Measurements from ENCODE around the gene SBF1.

SBF1 gene

GRCh38 chr22:50485221-50486131, 10.6 kb upstream of the SBF1 start:
- no peak for DNase-seq

DNA sequence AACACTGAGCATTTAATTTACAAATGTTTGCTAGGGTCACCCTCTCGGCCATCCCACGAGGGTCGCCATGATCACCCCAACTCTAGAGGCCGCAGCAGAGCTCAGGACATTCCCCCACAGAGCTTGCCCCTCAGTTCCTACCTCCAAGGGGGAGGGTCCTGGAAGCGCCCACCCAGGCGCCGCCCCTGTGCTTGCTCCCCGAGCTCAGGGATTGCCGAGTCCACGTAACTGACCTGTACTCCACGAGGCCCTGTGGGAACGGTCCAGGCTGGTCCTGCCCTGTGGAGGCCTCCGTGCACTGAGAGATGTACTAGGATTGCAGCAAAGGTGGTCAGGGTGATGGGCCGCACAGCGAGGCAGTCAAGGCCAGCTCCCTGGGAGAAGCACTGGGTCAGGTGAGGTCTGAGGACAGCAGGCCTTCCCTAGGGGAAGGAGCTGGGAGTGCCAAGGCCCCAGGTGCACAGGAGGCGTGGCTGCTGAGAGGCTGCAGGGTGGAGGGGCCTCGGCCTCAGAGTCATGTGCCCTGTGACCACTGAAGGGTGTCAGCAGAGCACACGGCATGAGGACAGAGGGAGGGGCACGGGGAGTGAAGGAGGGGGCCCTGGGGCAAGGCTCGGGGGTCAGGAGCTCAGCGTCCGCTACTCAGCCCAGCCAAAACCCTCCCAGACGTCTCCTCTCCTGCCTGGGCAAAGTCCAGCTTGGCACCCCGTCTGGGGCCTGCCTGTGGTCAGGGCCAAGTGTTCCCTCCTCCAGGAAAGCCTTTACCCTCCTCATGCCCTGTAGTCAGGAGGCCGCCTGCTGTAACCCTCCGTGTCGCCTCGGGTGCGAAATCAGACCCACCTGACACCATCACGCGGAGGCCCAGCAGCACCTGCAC, 9.4 kb upstream of the SBF1 start:
- DNase-seq: no peak

GRCh38 chr22:50483556-50483955, 8.7 kb upstream of the SBF1 start:
- DNase-seq: no peak

- no peak for DNase-seq
Observed at GRCh38 chr22:50483106-50483505, 8.3 kb upstream of the SBF1 start.

DNA sequence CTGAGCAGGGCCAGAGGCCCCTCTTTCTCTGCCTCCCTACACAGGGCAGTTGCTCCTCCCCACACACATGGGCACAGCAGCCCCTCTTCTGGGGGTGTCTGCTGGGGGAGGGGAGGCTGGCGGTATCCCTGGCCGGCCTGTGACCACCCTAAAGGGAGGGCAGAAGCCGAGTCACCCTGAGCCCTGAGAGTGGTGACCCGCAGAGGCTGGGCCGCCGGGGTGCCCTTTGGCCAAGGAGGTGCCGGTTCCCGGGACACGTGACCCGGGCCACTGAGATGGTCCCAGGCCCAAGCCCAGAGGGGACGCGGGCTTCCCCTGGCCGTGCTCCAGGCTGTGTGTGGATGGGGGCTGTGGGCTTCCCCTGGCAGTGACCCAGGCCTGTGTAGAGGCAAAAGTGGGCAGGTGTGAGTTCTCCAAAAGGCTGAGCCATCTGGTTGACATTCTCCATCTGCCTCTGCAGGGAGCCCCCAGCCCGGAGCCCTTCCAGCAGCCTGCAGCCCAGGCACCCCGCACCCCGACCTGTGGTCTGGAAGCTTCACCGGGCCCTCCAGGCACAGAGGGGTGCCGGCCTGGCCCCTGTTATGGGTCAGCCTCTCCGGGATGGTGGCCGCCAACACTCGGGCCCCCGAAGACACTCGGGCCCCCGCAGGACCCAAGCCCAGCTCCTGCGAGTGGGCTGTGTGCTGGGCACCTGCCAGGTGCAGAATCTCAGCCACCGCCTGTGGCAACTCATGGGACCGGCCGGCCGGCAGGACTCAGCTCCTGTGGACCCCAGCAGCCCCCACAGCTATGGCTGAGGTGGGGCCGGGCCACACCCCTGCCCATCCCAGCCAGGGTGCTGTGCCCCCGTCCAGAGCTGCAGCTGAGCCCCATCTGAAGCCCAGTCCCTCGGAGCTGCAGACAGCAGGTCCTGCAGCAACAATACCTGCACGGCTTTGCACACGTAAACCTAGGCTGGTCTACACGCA, 7.6 kb upstream of the SBF1 start:
- no peak for DNase-seq

DNA sequence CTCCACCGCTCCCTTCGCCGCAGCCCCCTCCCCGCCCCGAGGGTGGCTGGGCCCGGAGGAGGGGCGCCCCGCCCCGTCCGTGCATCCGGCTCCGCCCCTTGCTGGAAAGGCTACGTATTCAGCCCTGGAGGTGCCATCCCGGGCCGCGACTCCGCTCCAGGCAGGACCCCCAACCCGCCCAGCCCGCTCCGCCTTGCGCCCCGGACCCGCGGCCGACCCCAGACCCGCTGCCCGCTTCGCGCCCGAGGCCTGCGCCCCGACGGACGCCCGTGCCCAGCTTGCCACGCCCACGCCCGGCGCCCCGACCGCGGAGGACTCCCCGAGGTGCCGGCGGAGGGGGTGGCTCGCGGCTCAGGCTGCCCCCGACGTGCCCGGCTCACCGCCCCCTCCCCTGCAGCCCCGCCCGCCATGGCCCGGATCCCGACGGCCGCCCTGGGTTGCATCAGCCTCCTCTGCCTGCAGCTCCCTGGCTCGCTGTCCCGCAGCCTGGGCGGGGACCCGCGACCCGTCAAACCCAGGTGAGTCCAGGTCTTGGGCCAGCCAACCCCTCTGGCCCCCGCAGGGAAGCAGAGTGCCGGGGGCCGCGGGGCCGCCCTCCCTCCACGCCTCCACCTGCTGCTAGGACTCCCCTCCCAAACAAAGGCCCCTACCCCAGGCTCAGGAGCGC, 6.7 kb upstream of the SBF1 start, which contains the start of gene ADM2:
Gene ADM2, plus strand, starts transcription at position 104 of the 667 bp plus-strand sequence. Its CDS starts 305 bp downstream, at position 409.
- no peak for DNase-seq

DNA sequence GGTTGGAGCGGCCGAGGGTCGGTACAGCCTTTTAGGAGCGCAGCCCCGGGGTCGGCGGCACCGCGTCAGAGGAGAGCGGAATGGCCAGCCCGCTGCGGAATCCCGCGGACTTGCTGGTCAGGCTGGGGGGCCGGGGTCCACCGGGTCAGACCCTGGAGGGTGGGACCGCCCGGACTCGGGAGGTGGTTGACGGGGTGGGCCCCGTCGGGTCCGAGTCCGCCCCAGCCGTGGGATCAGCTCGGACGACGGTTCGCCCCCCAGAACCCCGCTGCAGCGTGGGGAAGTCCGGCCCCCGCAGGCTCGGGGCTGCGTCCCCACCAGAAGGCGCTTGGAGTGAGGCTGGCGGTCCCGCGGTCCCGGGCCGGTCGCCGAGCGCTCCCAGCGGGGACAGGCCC, 6.2 kb upstream of the SBF1 start:
- no peak for DNase-seq

DNA sequence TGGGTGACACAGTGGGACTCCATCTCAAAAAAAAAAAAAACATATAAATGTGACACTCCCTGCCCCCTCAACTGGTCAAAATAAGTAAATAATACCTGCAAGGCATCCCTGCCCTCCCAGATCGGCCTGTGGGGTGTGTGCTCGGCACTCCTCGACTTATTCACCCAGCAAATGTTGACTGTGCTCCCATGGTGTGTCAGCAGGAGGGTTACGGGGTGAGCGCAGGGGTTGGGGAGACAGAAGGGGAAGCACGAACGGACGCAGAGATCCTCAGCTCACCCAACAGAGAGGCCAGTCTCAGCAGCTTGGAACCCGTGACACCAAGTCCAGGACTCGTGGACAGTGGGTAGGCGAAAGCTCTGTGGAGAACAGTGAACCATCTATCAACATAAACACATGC, 4.9 kb upstream of the SBF1 start:
- DNase-seq: no peak

DNA sequence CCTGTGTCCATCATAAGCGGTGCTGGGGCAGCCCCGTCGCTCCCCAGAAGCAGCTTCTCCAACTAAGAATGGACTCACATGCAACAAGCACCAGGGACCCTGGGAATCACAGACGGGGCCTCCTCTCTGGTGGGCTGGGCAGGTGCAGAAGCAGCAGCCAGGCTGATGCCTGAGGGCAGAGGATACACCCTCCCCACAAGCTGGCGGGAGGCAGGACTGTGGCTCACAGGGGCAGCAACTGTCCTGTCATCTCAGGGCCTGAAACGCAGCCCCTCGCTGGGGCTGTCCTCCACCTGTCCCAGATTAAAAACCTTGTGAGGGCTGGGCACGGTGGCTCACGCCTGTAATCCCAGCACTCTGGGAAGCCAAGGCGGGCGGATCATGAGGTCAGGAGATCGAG, 3.1 kb upstream of the SBF1 start:
- no peak for DNase-seq

DNA sequence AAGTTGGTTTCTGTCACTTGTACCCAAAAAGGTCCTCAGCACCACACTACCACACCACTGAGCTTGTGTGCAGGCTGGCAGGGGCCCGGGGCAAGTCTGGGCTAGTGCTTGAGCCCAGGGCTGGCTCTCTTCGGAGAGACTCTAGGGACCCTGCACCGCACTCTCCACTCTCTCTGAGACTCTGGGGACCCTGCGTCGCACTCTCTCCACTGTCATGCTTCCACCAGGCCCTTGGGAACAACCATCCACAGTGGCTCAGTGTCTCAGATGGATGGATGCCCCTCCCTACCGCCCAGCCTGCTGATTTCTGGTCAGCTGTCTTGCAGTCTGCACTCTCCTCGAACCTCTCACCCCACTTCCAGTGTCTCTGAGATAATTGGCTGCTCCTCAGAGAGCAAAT, 2.0 kb upstream of the SBF1 start:
- DNase-seq: no peak

DNA sequence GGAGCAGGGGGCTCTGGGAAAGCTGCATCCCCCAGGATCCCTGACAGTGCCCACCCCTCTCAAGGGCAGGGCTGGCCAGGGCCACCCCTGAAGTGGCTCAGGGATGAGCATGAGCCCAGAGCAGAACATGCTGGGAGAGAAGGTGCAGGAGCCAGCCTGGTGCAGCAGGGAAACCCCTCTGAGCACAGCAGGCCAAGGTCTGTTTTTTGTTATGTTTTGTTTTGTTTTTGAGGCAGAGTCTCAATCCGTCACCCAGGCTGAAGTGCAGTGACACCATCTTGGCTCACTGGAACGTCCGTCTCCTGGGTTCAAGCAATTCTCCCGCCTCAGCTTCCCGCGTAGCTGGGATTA, 792 bp upstream of the SBF1 start:
- no peak for DNase-seq

GRCh38 chr22:50473855-50474671, 772 bp downstream of the SBF1 start:
- DNase-seq: no peak

DNA sequence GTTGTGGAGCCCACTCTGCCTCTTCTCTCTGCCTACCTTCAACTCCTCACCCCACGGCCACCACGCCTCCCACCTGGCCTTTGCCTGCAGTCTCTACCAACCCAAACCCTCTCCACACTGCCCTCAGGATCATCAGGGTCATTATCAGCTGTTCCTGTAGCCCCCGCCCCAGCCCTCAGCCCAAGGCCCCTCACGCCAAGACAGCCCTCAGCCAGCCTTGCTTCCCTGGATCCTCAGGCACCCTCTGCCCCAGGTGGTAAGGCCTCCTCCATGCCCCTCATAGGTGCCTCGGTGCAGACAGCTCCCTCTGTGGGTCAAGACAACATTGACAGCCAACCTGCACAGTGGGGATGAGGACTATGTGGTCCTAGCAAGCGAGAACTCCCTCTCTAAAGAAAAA, 1.7 kb downstream of the SBF1 start:
- no peak for DNase-seq

DNA sequence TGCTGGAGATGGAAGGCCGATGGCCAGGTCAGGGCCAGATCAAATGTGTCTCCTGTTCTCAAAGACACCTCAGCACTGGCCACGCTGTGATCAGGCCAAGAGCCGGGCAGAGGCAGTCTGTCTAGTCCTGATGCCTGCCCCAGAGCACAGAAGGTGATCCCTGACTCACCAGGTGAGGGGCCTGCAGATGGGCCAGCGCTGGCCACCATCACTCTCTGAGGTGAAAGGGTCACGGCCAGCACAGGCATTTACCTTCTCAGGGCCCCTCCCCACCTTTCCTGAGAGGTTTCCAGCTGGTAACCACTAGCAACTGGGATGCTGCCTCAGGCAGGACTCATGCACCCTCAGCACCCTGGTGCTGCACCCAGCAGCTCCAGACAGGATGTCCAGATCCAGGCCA, 2.9 kb downstream of the SBF1 start:
- DNase-seq: no peak

- DNase-seq: no peak
Observed at GRCh38 chr22:50471197-50471847, 3.5 kb downstream of the SBF1 start.

GRCh38 chr22:50470491-50470890, 4.3 kb downstream of the SBF1 start:
- DNase-seq: no peak

DNA sequence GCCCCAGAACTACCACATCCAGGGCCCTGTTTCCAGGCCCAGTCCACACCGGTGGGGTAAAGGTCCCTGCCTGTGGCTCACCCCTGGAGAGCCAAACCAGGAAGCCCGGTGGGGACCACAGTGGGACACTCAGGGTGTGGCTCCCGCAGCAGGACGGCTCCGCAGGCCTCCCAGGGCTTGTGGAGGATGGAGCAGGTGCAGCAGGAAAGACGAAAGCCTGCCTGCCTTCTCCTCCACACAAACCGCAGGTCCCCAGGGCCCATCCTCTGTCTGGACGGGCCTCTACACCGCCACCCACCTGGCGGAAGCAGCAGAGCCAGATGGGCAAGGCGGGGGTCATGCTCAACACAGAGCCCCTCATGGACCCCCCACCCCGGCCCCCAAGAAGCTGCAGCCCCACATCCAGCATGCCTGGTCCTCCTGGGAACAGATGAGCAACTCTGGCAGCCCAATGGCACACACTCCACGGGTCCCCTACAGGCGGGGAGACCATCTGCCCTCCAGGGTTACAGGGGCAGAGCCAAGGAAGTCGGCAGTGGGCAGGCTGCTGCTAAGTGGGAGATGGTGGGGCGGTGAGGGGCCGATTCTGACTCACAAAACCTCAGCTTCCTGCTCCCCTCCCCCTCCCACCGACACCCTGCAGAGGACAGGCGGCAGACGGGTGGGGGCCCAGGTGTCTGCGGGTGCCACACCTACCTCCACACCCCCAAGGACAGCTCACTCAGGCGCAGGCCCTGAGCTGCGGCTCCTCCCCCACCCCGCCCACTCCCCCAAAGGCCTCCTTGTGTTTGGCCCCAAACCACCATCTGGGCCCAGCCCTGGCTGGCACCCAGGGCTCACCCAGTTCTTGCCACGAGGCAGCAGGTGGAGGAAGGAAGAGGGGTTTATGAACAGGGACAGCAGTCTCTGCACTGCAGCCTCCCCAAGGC, 5.2 kb downstream of the SBF1 start:
- no peak for DNase-seq

DNA sequence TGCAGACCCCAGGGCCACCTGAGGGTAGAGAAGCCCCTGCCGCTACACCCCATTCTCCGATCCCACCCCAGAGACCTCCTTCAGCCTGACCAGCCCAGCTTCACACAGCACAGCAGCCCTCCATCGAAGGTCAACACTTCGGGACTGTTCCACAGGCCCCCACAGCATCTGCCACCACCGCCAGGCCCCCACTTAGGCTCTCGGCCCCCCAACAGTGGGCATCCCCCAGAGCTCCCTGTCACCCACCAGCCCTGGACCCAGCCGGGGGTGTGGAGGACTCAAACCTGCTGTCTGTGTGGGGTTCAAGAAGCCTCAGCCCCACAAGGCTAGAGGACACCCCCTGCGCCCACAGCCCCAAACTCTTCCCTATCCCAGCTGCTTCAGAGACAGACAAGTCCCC, 6.2 kb downstream of the SBF1 start:
- no peak for DNase-seq

- DNase-seq: no peak
Observed at GRCh38 chr22:50467773-50468440, 6.9 kb downstream of the SBF1 start.

All from NCI-H2029 treated with DMSO at 0.1 percent for 48 hours (cell line).